Neural crest cell (in vitro differentiated cells): Measurements from ENCODE around the gene GPR65. TPM values are rescaled to one million over a fixed set of nuclear protein-coding genes. Genes with fewer than 3 reads are reported as not detected.

Experiments
- DNase-seq: peaks from one replicate; pipeline ENCODE4 v3.0.0; 2021; ENCODE audit warnings: low read depth, mixed read lengths, low spot score
- H3K27ac Mint-ChIP-seq: one replicate; pipeline ENCODE4 v1.8.0; 2021; ENCODE audit warnings: mild to moderate bottlenecking, mixed read lengths; ENCODE audit not compliant: unreplicated experiment
- H3K27me3 Mint-ChIP-seq: 2 replicates; pipeline ENCODE4 v1.8.0; 2021; ENCODE audit warnings: low read depth, mild to moderate bottlenecking, mixed read lengths
- H3K36me3 Mint-ChIP-seq: 2 replicates; pipeline ENCODE4 v1.8.0; 2021; ENCODE audit warnings: low read depth, mild to moderate bottlenecking, mixed read lengths
- H3K4me1 Mint-ChIP-seq: 2 replicates; pipeline ENCODE4 v1.8.0; 2021; ENCODE audit warnings: mixed read lengths
- H3K4me3 Mint-ChIP-seq: one replicate; pipeline ENCODE4 v1.8.0; 2021; ENCODE audit warnings: mild to moderate bottlenecking, mixed read lengths
- H3K9me3 Mint-ChIP-seq: 2 replicates; pipeline ENCODE4 v1.8.0; 2021; ENCODE audit warnings: mixed read lengths
- total RNA-seq: library from RNA; stranded (reverse); gene quantifications from 2 replicates; pipeline ENCODE4 v1.2.1, GENCODE V29; 2021
- TF ChIP-seq, protein P1 (sequence below): fragments of 200-600 bp; sonication (generic); conservative IDR thresholded peaks from 2 replicates; pipeline ENCODE4 v1.5.0; 2021; ENCODE audit warnings: antibody characterized with exemption, mild to moderate bottlenecking

The GPR65 gene
- total RNA-seq, 1 donor from 2014 or later, result not detected

DNA sequence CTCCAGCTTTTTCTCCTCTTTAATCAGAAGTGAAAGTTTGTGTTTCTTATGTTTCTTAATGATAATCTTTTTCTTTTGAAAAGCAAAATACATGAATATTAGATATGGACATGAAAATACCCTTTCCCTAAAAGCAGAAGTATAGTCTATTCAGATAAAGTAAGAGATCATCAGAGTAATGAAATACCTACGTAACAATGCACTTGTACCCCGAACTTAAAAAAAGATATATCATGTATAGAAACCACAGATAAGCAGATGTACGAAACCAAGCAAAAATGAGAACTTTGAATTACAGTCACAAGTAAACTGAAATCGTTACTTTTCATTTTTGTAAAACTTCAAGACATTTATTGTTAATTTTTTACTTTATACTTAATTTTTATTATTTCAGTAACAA, 1.5 kb upstream of the GPR65 start:
- no peak for DNase-seq
- H3K27ac Mint-ChIP-seq, result no peak overlapping the region
- no peaks in the 10 kb centered on the region for H3K9me3 Mint-ChIP-seq
- H3K4me3 Mint-ChIP-seq, result no peak overlapping the region
- H3K4me1 Mint-ChIP-seq, result no peaks in the 10 kb centered on the region
- H3K27me3 Mint-ChIP-seq, result no peaks in the 10 kb centered on the region
- TF ChIP-seq, protein P1, sequence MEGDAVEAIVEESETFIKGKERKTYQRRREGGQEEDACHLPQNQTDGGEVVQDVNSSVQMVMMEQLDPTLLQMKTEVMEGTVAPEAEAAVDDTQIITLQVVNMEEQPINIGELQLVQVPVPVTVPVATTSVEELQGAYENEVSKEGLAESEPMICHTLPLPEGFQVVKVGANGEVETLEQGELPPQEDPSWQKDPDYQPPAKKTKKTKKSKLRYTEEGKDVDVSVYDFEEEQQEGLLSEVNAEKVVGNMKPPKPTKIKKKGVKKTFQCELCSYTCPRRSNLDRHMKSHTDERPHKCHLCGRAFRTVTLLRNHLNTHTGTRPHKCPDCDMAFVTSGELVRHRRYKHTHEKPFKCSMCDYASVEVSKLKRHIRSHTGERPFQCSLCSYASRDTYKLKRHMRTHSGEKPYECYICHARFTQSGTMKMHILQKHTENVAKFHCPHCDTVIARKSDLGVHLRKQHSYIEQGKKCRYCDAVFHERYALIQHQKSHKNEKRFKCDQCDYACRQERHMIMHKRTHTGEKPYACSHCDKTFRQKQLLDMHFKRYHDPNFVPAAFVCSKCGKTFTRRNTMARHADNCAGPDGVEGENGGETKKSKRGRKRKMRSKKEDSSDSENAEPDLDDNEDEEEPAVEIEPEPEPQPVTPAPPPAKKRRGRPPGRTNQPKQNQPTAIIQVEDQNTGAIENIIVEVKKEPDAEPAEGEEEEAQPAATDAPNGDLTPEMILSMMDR, result no peak
- H3K36me3 Mint-ChIP-seq, result no peaks in the 10 kb centered on the region

DNA sequence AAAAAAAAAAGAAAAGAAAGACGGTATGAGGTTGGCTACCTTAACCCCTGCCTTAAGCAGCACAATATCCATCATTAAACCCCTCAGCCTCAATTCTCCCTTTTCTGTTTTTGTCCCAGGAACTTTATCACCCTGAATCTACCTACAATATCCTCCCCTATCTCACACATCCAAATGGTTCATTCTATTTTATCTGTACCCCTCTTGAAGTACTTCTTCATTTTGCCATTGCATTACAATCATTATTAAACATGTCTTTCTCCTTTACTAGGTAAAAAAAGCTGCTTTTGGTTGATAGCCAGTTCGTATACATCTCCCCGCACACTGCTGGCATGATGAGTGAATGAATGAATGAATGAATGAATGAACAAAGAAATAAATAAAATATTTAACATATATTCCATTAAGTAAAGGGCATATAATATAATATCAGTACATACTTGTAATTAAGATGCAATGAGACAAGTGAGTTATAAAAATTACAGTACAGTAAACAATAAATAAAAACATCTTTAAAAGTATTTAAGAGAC, 364 bp upstream of the GPR65 start:
- Mint-ChIP-seq H3K9me3 (no peaks in the 10 kb centered on the region), H3K36me3 (no peaks in the 10 kb centered on the region), H3K27me3 (no peaks in the 10 kb centered on the region), H3K4me3 (no peak overlapping the region), H3K4me1 (no peaks in the 10 kb centered on the region), H3K27ac (no peak overlapping the region)
- TF ChIP-seq, protein P1, result no peak
- no peak for DNase-seq

DNA sequence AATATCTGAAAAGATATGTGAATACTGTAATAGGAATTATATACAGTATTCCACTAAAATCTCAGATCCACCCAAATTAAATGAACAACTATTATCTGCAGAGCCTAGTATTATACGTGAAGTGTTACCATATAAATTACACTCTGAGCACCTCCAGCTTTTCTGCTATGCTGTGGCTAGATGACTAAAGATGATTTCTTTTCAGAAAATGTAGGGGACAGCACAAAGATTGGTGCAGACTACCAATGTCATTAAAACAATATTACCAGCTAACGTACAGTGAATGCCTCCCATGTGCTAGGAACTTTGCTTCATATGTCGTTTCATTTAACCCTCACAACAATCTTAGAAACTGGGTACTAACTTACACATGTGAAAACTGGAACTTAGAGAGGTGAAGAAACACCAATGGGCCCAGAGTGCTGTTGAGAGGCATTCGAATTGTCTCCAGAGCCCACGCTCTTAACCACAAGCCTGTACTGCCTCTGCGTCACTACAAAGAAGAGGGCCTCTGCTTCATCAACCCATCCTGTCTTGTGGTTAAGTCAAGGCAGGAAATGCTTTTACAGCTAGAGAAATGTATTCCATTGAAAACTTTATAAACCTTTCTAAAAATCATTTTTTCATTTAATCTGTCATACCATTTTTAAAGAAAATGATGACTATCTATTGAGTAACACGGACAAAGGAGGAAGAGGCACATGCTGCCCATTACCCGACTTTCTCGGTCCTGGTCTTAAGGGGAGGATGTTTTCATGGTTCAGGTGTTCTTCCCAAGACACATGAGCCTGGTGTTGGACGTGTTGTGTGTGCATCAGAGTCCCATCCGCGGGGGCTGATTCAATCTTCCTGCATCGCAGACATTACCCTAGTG, 1.3 kb downstream of the GPR65 start:
- no peaks in the 10 kb centered on the region for H3K4me1 Mint-ChIP-seq
- no peaks in the 10 kb centered on the region for H3K36me3 Mint-ChIP-seq
- DNase-seq, result no peak
- no peaks in the 10 kb centered on the region for H3K27me3 Mint-ChIP-seq
- no peak overlapping the region for H3K4me3 Mint-ChIP-seq
- TF ChIP-seq, protein P1, result no peak
- H3K9me3 Mint-ChIP-seq, result no peaks in the 10 kb centered on the region
- no peak overlapping the region for H3K27ac Mint-ChIP-seq

DNA sequence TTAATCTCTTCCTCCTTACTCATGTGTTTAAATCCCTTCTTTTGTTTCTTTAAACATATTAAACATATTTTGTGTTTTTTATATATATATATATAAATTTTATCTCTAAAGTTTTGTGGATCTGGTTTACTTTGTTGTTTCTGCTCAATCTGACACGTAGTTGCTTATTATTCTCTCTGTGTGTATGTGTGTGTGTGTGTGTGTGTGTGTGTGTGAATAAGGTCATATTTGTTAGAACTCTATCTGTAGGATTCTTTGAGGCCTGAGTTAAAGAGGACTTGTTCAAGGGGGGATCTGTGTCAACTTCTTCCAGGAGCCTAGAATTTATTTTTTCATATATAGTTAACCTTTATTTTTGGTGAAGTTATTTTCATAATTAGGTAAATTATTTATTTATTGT, 2.7 kb downstream of the GPR65 start:
- Mint-ChIP-seq H3K36me3 (no peaks in the 10 kb centered on the region), H3K9me3 (no peaks in the 10 kb centered on the region), H3K27ac (no peak overlapping the region), H3K4me3 (no peak overlapping the region), H3K4me1 (no peaks in the 10 kb centered on the region), H3K27me3 (no peaks in the 10 kb centered on the region)
- TF ChIP-seq, protein P1, result no peak
- DNase-seq, result no peak

DNA sequence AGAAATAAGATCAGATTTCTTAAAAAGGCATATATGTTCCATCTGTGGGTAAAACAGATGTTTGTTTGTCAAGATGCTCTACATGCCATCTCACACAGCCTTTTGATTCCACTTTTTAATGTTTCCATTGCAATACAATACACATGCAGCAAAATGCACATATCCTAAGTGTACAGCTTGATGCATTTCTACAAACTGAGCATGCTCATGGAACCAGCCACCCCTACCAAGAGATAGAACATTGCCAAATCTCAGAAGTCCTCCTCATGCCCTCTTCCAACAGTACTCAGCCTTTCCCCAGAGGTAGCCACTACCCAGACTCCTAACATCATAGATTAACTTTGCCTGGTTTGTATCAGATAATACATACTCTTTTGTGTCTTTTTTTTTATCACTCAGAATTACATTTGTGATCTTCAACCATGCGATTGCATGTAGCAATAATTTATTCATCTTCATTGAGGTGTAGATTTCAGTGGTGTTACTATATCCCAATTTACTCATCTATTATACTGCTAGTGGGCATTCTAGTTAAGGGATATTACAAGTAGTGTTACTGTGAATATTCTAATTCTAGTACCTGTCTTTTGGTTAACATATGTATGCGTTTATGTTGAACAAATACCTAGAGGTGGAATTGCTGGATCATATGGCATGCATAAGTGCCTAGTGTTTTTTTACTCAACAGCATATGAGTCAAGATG, 3.3 kb downstream of the GPR65 start:
- no peak for DNase-seq
- no peaks in the 10 kb centered on the region for H3K27me3 Mint-ChIP-seq
- TF ChIP-seq, protein P1, result no peak
- H3K4me1 Mint-ChIP-seq, result no peaks in the 10 kb centered on the region
- H3K27ac Mint-ChIP-seq, result no peak overlapping the region
- H3K4me3 Mint-ChIP-seq, result no peak overlapping the region
- no peaks in the 10 kb centered on the region for H3K36me3 Mint-ChIP-seq
- H3K9me3 Mint-ChIP-seq, result no peaks in the 10 kb centered on the region
